Measurements from ENCODE around the gene NTMT2.

The NTMT2 gene

GRCh38 chr1:170213596-170213995 lies 67.8 kb downstream of the NTMT2 start:
- no peak for DNase-seq

GRCh38 chr1:170214117-170215032 lies 68.6 kb downstream of the NTMT2 start:
- no peak for DNase-seq

DNA sequence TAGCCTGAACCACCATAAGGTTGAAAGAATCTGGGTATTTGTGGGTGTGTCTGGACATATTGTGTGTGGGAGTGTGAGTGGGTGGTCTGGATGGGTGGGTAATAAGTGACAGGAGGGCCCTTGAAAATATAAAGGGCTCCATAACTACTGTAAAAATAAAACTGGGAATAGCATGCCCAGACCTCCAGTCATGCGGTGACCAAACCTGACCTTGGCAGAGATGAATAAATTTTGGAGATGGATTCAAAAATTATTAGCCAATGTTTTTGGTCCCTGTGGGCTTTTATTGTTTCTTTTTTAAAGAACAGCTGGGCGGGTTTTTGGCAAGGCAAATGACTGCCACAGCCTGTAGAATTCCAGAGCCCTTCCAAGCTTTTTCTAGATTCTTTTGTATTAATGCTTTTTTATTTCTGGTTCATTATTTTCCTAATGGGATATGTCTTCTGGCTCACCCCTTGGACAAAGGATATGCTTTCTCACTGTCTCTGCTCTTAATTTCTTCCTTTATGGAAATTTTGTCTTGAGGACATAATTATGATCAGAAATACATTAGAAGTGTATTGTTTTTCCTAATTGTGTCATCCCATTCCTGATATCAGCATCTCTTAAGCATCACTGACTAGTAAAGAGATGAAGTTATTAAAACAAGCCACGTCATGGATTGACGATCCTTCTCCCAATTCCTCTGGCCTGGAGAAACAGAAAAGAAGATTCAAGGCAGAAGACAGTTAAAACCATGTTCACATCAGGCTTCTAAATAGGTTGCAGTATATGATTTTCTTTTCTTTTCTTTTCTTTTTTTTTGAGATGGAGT lies 69.5 kb downstream of the NTMT2 start:
- DNase-seq = no peak

DNA sequence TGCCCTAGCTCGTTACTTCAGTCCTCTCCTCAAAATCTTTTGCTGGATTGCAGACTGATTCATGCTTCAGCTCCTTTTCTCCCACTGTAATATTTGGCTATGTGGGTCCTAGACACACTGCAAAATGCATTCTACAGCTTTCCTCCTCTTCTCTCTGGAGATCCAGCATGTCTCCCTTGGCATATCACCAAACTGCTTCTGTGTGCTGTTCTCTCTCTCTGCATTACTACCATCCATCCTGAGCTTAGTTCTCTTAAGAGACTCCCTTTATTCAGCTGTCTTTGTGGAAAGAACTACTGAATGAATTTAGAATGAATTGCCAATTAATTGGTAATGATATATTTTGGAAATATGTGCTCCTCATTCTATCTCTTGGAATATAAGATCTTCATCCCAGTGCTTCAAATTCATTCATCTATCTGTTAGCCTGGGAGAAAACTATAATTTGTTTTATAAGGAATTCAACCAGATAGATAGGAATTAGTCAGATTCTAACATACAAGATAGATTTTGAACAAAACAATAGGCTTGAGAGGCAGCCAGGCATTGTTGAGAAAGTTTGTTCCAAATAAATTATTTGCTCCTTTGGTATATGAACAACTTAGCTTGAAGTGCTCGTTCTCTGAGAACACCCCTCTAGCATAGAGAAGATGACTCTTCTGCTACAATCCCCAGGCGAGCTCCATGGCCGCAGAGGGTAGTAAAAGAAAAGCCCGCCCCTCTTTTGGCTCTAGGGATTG lies 71.9 kb downstream of the NTMT2 start:
- DNase-seq = no peak

- DNase-seq = no peak
Measured at GRCh38 chr1:170218257-170218650, 72.5 kb downstream of the NTMT2 start.
